Measurements from ENCODE around the gene BMPR2. TPM values are rescaled to one million over a fixed set of nuclear protein-coding genes. Genes with fewer than 3 reads are reported as not detected.
A peak's percentile ranks its signal among the peaks of the same experiment; 100 is the strongest.
"Not testable (repeated sequence)": the region's sequence is repeated elsewhere in the genome, so short reads cannot be mapped to it uniquely, and the experiment has no call there.

BMPR2 gene
- total RNA-seq, 2 donors from 2014 or later: 11.3 to 12.4 TPM

- H3K4me1 Mint-ChIP-seq; H3K27me3 Mint-ChIP-seq; ATAC-seq; H3K4me3 Mint-ChIP-seq; H3K9me3 ChIP-seq (ENCODE audit: control insufficient read depth, low read length, poor library complexity, severe bottlenecking); H3K27ac Mint-ChIP-seq; DNase-seq; H3K36me3 Mint-ChIP-seq (ENCODE audit: low read depth): not testable (repeated sequence)
Observed at GRCh38 chr2:202575194-202575593, 199.1 kb downstream of the BMPR2 start.

- no peaks in the 10 kb centered on the region for H3K9me3 ChIP-seq (ENCODE audit: control insufficient read depth, low read length, poor library complexity, severe bottlenecking)
- no peak for DNase-seq
- no peak overlapping the region for H3K4me3 Mint-ChIP-seq
- no peaks in the 10 kb centered on the region for H3K4me1 Mint-ChIP-seq
- H3K36me3 Mint-ChIP-seq (ENCODE audit: low read depth): no peaks in the 10 kb centered on the region
- ATAC-seq: no peak
- no peaks in the 10 kb centered on the region for H3K27me3 Mint-ChIP-seq
- H3K27ac Mint-ChIP-seq: peak overlapping the region; percentile 3
Observed at GRCh38 chr2:202577250-202578183, 201.4 kb downstream of the BMPR2 start.

GRCh38 chr2:202582846-202583245, 206.7 kb downstream of the BMPR2 start:
- H3K9me3 ChIP-seq (ENCODE audit: control insufficient read depth, low read length, poor library complexity, severe bottlenecking); H3K4me3 Mint-ChIP-seq; H3K4me1 Mint-ChIP-seq; DNase-seq; H3K36me3 Mint-ChIP-seq (ENCODE audit: low read depth); H3K27ac Mint-ChIP-seq; H3K27me3 Mint-ChIP-seq; ATAC-seq: not testable (repeated sequence)

- Mint-ChIP-seq H3K27me3 (peaks cover 6% of the 10 kb centered on the region), H3K4me1 (peaks cover 4% of the 10 kb centered on the region), H3K4me3 (no peak overlapping the region), H3K27ac (no peak overlapping the region), H3K36me3 (ENCODE audit: low read depth) (peaks cover 3% of the 10 kb centered on the region)
- DNase-seq (no peak), ATAC-seq (no peak)
- no peaks in the 10 kb centered on the region for H3K9me3 ChIP-seq (ENCODE audit: control insufficient read depth, low read length, poor library complexity, severe bottlenecking)
Observed at GRCh38 chr2:202583709-202584219, 207.6 kb downstream of the BMPR2 start.

- Mint-ChIP-seq H3K36me3 (ENCODE audit: low read depth) (peaks cover 3% of the 10 kb centered on the region), H3K27ac (peak overlapping the region; percentile 8), H3K27me3 (peaks cover 6% of the 10 kb centered on the region), H3K4me1 (peaks cover 7% of the 10 kb centered on the region), H3K4me3 (peak overlapping the region; percentile 25)
- ATAC-seq: peak; percentile 97
- no peaks in the 10 kb centered on the region for H3K9me3 ChIP-seq (ENCODE audit: control insufficient read depth, low read length, poor library complexity, severe bottlenecking)
- peak; percentile 29 to 46 (median 42) for DNase-seq
Observed at GRCh38 chr2:202588647-202589581, 212.8 kb downstream of the BMPR2 start.

- Mint-ChIP-seq H3K4me3 (no peak overlapping the region), H3K4me1 (peaks cover 7% of the 10 kb centered on the region), H3K36me3 (ENCODE audit: low read depth) (peaks cover 3% of the 10 kb centered on the region), H3K27me3 (peaks cover 6% of the 10 kb centered on the region), H3K27ac (no peak overlapping the region)
- ATAC-seq (no peak), DNase-seq (no peak)
- no peaks in the 10 kb centered on the region for H3K9me3 ChIP-seq (ENCODE audit: control insufficient read depth, low read length, poor library complexity, severe bottlenecking)
Observed at GRCh38 chr2:202589582-202589949, 213.4 kb downstream of the BMPR2 start.

- Mint-ChIP-seq H3K4me3 (no peak overlapping the region), H3K27ac (no peak overlapping the region), H3K36me3 (ENCODE audit: low read depth) (peaks cover 3% of the 10 kb centered on the region), H3K4me1 (peaks cover 9% of the 10 kb centered on the region), H3K27me3 (peaks cover 6% of the 10 kb centered on the region)
- H3K9me3 ChIP-seq (ENCODE audit: control insufficient read depth, low read length, poor library complexity, severe bottlenecking): no peaks in the 10 kb centered on the region
- DNase-seq: no peak
- no peak for ATAC-seq
Observed at GRCh38 chr2:202592566-202592965, 216.4 kb downstream of the BMPR2 start.

- Mint-ChIP-seq H3K27me3 (no peaks in the 10 kb centered on the region), H3K4me1 (peaks cover 2% of the 10 kb centered on the region)
Observed at GRCh38 chr2:202599105-202599504, 223.0 kb downstream of the BMPR2 start.

GRCh38 chr2:202599911-202600310, 223.8 kb downstream of the BMPR2 start:
- peaks cover 2% of the 10 kb centered on the region for H3K4me1 Mint-ChIP-seq
- H3K9me3 ChIP-seq (ENCODE audit: control insufficient read depth, low read length, poor library complexity, severe bottlenecking): no peaks in the 10 kb centered on the region
- no peak for ATAC-seq
- no peak for DNase-seq
- H3K27me3 Mint-ChIP-seq: no peaks in the 10 kb centered on the region
- H3K4me3 Mint-ChIP-seq: no peak overlapping the region
- no peak overlapping the region for H3K27ac Mint-ChIP-seq
- H3K36me3 Mint-ChIP-seq (ENCODE audit: low read depth): peaks cover 2% of the 10 kb centered on the region

More at GRCh38 chr2:202599105-202599504, 223.0 kb downstream of the BMPR2 start:
- Mint-ChIP-seq H3K27ac (no peak overlapping the region), H3K36me3 (ENCODE audit: low read depth) (peaks cover 2% of the 10 kb centered on the region), H3K4me3 (no peak overlapping the region)
- no peak for ATAC-seq
- DNase-seq: no peak
- no peaks in the 10 kb centered on the region for H3K9me3 ChIP-seq (ENCODE audit: control insufficient read depth, low read length, poor library complexity, severe bottlenecking)

GRCh38 chr2:202604699-202605098, 228.6 kb downstream of the BMPR2 start:
- no peaks in the 10 kb centered on the region for H3K9me3 ChIP-seq (ENCODE audit: control insufficient read depth, low read length, poor library complexity, severe bottlenecking)
- Mint-ChIP-seq H3K4me3 (no peak overlapping the region), H3K27me3 (no peaks in the 10 kb centered on the region), H3K4me1 (no peaks in the 10 kb centered on the region), H3K36me3 (ENCODE audit: low read depth) (no peaks in the 10 kb centered on the region), H3K27ac (no peak overlapping the region)
- DNase-seq (no peak), ATAC-seq (no peak)

GRCh38 chr2:202605174-202605573, 229.0 kb downstream of the BMPR2 start:
- H3K4me1 Mint-ChIP-seq: no peaks in the 10 kb centered on the region
- no peaks in the 10 kb centered on the region for H3K36me3 Mint-ChIP-seq (ENCODE audit: low read depth)
- ATAC-seq (no peak), DNase-seq (no peak)
- no peak overlapping the region for H3K4me3 Mint-ChIP-seq
- no peaks in the 10 kb centered on the region for H3K9me3 ChIP-seq (ENCODE audit: control insufficient read depth, low read length, poor library complexity, severe bottlenecking)
- H3K27me3 Mint-ChIP-seq: no peaks in the 10 kb centered on the region
- no peak overlapping the region for H3K27ac Mint-ChIP-seq

GRCh38 chr2:202608142-202608852, 232.2 kb downstream of the BMPR2 start:
- H3K9me3 ChIP-seq (ENCODE audit: control insufficient read depth, low read length, poor library complexity, severe bottlenecking): no peaks in the 10 kb centered on the region
- Mint-ChIP-seq H3K27me3 (no peaks in the 10 kb centered on the region), H3K36me3 (ENCODE audit: low read depth) (peaks cover 2% of the 10 kb centered on the region), H3K27ac (no peak overlapping the region), H3K4me3 (no peak overlapping the region), H3K4me1 (no peaks in the 10 kb centered on the region)
- ATAC-seq (no peak), DNase-seq (no peak)

Measured in T-helper 17 cell (primary cell).